Stromal cell of bone marrow (primary cell): ENCODE measurements around the gene SHISA9.

Source experiments
- DNase-seq: peaks from one replicate; pipeline ENCODE4 v3.0.0-alpha.2; 2012; ENCODE audit warnings: low read depth

The SHISA9 gene

GRCh38 chr16:13029786-13030185 lies 128.4 kb downstream of the SHISA9 start:
- DNase-seq = no peak

GRCh38 chr16:13030769-13031168 lies 129.4 kb downstream of the SHISA9 start:
- DNase-seq = no peak

GRCh38 chr16:13032911-13033310 lies 131.5 kb downstream of the SHISA9 start:
- DNase-seq = no peak

GRCh38 chr16:13036600-13036999 lies 135.2 kb downstream of the SHISA9 start:
- DNase-seq = peak; percentile 17

DNA sequence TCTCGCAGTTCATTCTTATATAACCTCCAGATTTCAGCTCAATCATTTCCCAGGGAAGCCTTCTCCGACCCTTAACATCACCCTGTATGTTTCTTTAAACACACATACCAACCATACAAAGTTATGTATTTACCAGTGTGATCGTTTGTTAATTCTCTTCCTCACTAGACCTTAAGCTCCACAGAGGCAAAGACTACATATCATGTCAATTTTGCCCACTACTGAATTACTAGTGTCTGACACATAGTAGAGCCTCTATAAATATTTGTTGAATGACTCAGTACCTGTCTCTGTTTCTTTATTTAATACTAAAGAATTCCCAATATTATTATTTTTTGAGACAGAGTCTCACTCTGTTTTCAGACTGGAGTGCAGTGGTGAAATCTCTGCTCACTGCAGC lies 137.2 kb downstream of the SHISA9 start:
- DNase-seq = no peak

- DNase-seq = no peak
These were observed 138.1 kb downstream of the SHISA9 start for GRCh38 chr16:13039526-13039925.

GRCh38 chr16:13041180-13041579 lies 139.8 kb downstream of the SHISA9 start:
- no peak for DNase-seq

- DNase-seq = no peak
These were observed 140.4 kb downstream of the SHISA9 start for GRCh38 chr16:13041646-13042290.

GRCh38 chr16:13042291-13042685 lies 140.9 kb downstream of the SHISA9 start:
- DNase-seq = no peak

DNA sequence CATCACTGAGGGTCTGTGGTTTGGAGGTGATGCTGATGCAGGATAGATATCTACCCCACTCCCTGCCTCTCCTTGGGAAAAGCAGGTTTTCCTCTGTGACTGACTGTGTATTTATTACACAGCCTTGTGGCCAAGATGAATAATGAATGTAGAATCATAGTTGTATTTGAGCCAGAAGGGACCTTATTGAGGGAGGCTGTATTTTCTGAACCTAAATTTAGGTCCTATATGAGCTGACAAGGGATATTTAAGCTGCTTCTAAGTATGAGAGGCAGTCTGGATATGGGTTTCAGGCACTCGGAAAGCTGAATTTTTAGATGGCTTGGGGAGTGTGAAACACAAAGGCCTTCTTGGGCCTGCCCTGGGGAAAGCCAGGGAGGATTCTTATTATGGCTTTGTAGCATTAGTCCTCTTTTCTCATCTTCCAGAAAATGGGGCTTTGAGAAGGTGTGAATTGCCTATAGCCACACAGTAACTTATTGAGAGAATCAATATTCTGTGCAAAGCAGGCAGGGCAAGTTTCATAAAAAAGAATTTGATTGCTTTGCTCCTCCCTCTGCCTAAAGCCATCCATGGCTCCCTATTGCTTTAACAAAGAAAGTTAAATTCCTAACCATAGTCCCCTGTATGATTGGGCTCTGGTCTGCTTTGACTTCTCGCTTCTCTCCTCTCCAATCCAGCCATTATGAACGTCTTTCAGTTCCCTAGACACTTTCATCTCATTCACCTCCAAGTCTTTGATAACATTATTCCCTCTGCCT lies 144.8 kb downstream of the SHISA9 start:
- no peak for DNase-seq

DNA sequence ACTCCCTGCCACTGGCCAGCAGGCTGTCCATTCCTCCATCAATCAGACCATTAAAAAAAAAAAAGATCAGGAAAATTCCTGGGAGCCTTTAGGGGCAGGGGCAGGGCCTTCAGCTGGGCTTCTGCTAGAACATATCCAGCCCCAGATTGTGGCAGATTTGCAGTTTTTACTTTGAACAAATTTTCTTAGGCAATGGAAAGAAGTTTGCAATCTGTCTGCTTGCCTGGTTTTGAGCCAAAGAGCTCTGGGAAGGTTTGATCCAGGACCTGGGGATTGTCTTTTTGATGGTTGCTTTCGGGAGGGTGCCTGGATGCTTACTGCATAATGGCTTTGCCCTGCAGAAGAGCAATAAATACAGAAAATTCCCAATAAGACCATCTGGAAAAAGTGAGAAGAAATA lies 145.9 kb downstream of the SHISA9 start:
- DNase-seq = no peak

DNA sequence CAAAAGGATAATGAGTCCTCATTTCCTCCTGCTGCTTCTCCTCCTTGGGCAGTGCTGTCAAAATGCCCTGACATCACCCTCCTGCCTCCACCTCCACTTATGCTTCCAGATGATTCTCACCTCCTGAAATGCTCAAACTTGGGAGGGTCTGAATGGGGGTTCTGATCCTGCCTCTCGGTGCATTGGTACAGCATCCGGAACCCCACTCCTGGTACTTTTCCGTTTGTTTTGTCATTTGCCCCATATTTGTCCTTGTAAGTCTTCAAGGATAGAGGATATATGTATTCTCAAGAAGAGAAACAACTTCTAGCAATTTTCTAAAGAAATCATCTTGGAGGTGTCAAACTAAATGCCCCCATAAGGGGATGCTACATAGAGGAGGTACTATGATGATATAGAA lies 148.3 kb downstream of the SHISA9 start:
- no peak for DNase-seq

DNA sequence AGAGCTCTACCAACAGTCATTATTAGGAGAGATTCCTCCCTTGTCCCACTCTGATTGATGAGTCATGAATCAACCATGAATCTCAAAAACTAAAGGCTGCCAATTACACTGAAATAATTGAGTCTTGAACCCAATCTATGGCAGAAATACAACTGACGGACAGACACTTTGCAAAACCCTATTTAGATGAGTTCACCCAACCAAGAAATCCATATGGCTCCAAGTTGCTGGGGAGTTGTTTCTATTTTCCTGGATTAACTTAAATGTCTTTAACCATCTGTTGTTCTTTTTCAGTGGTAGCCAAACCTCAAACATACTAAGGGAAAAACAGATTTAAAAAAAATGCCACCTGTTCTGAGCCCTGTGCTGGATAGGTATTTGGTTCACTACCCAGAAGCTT lies 151.0 kb downstream of the SHISA9 start:
- DNase-seq = no peak

- DNase-seq = no peak
These were observed 154.1 kb downstream of the SHISA9 start for GRCh38 chr16:13055480-13055879.

DNA sequence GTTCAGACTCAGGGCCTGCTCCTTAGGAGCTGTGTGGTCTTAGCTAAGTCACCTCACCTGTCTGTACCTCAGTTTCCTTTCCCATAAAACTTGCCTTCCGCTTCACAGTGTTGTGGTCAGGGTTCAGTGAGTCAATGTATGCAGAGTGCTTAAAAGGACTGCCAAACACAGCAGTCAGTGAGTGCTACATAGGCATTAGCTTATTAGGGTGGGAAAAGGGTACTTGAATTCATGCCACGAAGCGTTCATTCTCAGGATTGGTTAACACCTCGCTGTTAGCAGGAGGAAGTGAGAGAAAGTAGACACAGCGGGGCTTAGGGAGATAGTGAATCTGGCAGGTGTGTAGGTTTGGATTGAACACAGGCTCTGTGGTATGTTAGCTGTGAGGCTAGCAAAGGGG lies 155.2 kb downstream of the SHISA9 start:
- DNase-seq = no peak

- no peak for DNase-seq
These were observed 159.5 kb downstream of the SHISA9 start for GRCh38 chr16:13060932-13061331.

GRCh38 chr16:13061691-13062090 lies 160.3 kb downstream of the SHISA9 start:
- DNase-seq = no peak

DNA sequence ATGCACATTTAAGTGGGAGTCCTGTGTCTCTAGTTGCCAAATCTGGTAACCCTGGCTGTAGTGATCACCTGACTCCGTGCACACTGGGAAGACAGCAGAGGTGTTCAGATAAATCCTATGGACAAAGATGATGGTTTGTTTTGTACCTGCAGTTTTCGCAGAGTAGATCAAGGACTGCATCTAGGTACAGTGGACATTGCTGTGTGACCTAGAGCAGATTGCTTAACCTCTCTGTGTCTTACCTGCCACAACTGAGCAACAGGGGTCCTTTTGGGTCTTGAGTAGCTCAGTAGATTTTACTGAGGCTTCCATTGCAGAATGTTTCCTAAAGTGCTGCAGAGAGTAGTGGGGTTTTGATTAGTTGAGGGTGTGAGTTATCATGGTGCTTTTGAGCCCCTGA lies 160.8 kb downstream of the SHISA9 start:
- DNase-seq = no peak

DNA sequence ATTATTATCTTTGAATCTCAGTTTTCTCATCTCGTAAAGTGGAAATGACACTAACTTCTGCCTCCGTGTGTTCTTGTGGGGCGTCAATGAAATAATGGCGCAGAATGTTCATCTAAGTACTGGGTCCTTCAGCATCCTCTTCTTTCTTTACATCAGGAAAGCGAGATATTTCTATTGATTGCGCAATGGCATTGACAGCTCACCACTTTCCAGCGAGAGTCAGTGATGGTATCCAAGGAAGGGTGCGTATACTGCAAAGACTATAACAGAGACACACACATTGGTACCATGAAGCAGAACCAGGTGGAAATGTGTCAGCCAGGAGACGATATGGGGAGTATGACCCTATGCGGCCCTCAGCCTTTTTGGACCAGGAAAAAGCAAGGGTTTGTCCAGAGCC lies 162.1 kb downstream of the SHISA9 start:
- DNase-seq = no peak

DNA sequence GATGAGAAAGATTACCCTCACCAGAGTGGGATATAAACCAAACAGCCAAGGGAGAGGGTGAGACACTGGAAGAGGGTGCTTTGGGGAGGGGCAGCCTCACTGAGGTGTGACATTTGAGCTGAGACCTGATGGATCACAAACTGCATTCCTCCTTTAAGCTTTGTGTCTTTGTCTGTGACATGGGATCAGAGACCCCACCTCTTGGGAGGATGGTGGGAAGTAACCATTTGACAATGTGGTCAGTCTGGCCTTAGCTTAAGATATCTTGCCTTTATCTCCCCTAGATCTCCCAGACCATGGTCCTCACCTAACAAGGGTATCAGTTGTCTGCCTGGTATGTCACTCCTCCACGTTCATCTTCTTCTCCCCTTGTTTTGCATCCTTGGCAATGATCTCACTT lies 163.4 kb downstream of the SHISA9 start:
- DNase-seq = no peak

GRCh38 chr16:13067648-13068047 lies 166.2 kb downstream of the SHISA9 start:
- DNase-seq = no peak

DNA sequence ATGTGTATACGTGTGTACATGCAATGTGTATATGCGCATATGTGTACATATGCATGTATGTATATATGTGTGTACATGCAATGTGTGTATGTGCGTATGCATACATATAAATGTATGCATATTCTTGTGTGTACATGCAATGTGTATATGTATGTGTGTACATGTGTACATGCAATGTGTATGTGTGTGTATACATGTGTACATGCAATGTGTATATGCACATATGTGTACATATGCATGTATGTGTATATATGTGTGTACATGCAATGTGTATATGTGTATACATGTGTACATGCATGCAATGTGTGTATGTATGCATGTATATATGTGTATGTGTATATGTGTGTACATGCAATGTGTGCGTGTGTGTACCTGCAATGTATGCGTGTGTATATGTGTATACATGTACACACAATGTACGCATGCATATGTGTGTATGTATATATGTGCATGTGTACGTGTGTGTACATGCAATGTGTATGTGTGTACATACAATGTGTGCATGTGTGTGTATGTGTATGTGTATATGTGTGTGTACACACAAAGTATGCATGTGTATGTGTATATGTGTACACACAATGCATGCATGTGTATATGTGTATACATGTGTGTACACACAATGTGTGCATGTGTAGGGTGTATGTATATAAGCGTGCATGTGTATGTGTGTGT lies 167.7 kb downstream of the SHISA9 start:
- no peak for DNase-seq

- no peak for DNase-seq
These were observed 168.9 kb downstream of the SHISA9 start for GRCh38 chr16:13070268-13070667.
